ENCODE data around the gene ARHGEF16.

- TF ChIP-seq CTCF (conservative IDR thresholded peaks at IDR 0.05) (no peak), EZH2 (IDR thresholded peaks at IDR 0.05; ENCODE audit: low read depth) (no peak)
These were observed 49.0 kb upstream of the ARHGEF16 start for GRCh38 chr1:3405491-3405890.

All from PC-9 (cell line).